NCI-H748 treated with DMSO at 0.1 percent for 48 hours (cell line): Measurements from ENCODE around the gene UMOD.
"Not testable (repeated sequence)": the region's sequence is repeated elsewhere in the genome, so short reads cannot be mapped to it uniquely, and the experiment has no call there.

Experiments
- DNase-seq: peaks from one replicate; lab custom pipeline; 2025; lab: John Stamatoyannopoulos, UW

The UMOD gene

DNA sequence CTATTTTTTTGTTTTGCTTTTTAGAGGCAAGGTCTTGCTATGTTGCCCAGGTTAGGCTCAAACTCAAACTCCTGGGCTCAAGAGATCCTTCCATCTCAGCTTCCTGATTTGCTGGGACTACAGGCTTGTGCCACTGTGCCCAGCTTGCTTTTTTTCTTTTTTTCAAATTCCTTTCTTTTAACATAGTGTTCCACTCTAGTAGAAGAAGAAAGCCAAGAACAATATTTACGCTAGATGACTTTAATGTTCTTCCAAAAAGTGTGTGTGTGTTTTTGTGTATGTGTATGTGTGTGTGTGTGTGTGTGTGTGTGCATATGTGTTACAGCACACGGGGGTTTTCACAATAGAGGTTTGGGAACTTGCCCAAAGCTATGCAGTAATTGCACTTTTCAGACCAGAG is 10.7 kb upstream of the UMOD start:
- no peak for DNase-seq

DNA sequence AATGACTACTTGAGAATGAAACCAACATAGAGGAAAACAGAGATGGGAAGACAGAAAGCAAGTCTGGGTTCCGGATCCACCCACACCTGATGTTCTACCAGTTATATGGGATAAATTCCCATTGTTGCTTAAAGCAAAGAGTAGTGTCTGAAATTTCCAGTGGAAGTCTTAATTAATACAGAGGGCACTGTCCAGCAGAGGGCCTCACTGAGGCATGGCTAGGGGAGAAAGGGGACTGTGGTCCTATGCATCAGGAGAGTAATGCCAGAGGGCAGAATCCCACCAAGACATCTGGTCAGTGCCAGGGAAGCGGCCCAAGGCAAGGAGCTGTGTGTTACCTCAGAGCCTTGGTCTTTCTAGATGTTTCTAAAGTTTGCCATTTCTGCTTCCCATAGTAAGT is 7.5 kb upstream of the UMOD start:
- DNase-seq = no peak

DNA sequence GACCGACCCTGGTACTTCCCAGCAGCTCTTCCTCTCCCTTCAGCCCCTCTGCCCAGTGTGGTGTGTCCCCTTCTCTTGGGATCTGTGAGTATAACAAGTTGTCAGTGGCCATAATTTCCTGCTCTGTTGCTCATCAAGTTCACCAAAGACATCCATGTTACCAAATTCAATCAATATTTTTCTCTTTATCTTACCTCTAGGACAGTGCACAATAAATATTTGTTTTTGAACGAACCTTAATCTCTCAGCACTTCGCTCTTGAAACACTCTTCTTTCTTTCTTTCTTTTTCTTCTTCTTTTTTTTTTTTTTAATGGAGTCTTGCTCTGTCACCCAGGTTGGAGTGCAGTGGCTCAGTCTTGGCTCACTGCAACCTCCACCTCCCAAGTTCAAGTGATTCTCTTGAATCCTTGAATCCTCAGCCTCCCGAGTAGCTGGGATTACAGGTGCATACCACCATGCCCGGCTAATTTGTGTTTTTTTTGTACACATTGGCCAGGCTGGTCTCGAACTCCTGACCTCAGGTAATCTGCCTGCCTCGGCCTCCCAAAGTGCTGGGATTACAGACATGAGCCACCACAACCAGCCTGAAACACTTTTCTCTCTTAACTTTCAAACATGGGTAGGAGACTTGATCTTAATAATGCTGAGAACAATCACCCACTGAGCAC is 2.7 kb upstream of the UMOD start:
- no peak for DNase-seq

DNA sequence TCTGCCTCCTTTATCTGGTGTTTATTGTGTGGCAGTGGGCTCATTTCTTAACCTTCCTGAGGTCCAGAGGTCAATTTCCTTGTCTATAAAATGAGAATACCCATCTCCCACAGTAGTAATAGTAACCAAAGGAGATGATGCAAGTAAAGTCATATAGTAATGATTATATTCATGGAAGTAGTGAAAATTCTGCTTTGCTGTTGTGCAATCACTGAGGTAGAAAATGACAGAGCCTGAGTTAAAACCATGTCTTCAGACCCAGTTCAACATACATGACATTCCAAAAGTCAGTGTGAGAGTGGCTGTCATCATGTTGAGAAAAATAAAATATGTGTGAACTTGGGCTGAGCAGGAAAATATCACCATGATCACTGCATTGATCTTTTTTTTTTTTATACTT is 864 bp upstream of the UMOD start:
- DNase-seq = no peak

DNA sequence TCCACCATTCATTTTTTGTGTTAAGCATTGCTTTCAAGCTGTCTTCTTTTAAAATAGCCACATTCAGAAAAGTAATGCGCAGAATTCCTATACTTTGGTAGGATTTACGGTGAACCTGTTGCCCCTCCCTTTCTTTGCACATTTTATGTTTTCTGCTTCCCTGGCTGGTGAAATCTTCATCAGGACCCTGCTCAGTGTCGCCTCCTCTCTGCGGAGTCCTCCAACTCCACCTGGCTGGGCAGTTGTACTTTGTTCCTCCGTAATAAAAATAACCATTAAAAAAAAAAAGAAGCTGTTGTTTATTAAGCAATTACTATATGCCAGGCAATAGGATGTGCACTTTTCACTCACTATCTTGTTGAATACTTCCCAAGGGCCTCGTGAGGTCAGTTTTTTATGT is 2.9 kb downstream of the UMOD start:
- no peak for DNase-seq

DNA sequence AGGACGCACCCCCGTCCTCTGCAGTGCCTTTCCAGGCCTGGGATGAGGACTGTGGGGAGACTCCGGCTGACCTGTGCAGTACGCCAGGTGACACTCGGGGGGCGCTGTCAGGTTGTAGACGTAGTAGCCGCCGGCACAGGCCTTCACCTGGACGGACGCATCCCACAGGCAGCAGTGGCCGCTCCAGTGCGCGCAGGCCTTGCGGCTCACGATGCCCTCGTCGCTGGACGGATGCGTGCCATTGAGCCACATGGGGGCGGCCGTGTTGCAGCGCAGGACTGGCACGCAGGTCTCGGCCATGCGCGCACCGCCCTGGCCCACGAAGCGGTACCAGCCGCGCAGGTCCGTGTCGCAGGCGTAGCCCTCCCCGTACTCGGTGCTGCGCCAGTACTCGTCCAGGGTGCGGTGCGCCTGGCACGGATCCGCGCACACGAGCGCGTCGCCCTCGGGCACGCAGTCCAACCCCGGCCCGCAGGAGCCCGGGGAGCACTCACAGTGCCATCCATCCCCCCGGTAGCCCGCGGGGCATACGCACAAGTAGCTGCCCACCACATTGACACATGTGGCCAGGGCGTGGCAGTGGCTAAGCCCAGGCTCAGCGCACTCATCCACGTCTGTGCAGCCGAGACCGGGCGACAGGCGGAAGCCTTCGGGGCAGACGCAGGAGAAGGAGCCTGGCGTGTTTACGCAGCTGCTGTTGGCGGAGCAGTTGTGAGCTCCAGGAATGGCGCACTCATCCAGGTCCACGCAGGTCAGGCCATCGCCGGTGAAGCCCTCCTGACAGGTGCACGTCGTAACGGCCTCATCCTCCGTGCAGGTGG is 3.9 kb downstream of the UMOD start:
- DNase-seq = peak; percentile 1

DNA sequence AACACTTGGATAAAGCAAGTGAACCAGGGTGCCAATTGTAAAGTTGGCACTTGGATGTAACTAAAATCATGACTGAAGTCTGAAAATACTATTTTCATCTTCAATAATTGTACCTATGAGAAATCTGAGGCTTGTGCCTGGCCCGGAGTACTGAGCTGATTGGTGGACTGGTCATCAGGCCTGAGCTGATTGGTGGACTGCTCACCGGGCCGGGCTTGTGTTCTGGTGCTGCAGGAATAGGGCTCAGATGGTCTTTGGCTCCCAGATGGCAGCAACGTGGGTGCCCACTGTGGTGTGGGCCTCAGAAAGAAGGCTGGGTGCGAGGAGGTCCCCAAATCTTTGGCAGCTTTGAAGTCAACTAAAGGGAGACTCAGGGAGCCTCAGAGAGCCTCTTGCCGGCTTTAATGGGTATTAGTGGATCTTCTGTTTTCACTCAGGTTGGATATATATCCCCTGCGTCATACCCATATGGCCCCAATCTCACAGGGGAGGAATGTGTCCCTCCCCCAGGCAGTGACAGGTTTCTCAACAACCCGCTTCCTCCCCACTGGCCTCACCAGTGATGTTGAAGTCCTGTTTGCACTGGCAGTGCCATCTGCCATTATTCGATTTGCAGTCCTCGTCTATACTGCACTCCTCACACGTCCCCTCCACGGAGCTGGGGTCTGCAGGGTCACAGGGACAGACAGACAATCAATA is 4.7 kb downstream of the UMOD start:
- DNase-seq = no peak

DNA sequence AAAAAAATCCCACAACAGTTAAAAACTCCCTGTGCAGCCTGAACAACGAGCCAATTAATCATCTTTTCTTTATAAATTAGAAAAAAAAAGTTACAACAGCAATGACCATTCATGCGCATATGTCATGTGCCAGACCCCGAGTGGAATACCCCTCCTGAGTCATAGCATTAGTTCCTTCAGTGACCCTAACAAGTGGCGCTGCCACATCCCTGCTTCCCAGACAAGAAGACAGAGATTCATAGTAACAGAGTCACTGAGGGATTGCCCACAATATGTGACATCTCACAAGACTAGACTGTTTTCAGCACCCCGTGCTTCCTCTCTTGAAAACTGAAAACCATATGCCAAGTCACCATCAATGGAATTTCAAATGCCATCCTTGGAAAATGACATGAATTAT is 7.9 kb downstream of the UMOD start:
- DNase-seq = no peak

DNA sequence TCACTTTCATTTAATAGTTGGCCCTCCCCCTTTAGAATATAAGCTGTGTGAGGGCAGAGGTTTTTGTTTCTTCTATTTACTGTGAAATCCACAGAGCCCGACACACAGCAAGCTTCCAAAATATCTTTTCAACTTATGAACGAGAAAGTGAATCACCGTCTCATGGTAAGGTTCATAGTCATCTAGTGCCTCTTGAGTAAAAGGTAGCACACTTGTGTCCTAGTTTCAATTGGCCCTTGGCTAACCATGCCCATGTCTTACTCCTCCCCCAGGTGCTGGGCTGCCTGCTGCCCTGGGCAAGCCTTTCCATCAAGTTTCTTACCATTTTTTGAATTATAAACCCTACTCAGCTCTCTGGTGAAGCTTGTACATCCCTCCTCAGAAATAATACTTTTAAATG is 12.8 kb downstream of the UMOD start:
- no peak for DNase-seq

DNA sequence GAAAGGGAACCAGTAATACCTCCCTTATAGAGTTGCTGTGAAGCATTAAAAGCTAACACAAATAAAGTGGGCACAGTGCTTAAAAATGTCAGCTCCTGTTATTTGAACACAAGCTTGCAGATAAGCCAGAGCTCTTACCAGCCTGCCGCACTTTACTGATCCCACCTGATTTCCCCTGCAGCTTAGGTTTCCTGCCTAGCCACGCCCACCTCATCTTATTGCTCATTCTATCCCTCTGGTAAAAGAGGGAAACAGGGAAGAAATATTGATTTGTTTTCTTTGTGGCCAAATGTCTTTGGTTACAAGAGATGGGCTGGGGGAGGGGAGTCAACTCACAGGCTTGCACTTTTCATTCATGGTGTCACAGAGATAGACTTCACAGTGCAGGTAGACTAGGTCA is 15.6 kb downstream of the UMOD start:
- no peak for DNase-seq

DNA sequence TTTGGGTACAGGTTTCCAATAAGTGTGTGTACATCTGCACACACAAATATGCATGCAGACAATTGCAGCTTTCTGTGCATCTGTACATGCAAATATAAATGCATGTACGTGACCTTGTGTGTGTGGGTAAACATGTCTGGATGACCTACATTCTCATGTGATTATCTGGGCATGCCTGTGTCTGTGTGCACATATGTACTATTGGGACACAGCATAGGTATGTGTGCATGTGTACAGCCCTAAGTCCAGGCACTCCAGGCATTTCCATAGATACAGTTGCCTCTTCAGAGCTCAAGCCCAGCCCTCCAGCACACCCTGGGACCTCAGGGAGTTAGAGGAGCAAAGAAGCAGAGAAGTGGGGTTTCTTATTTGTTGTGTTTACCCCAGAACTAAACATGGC is 18.1 kb downstream of the UMOD start:
- DNase-seq = no peak

DNA sequence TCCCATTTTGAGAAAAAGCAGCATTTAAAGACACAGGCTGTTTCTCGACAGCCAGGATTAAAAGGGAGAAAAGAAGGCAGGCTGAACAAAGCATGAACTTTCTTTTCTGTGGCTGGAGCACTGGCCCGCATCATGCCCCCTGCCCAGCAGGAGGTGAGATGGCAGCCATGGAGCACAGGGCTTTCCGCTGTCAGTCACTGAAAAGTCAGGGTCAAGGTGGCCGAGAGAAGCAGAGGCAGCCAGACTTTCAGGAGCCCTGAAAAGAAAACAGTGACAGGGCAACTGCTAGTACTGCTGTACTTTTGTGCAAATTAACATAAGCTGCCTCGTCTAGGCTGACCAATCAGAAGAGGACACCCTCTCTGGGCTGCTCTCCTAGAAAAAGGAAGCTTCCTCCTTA is 19.4 kb downstream of the UMOD start:
- DNase-seq = no peak

DNA sequence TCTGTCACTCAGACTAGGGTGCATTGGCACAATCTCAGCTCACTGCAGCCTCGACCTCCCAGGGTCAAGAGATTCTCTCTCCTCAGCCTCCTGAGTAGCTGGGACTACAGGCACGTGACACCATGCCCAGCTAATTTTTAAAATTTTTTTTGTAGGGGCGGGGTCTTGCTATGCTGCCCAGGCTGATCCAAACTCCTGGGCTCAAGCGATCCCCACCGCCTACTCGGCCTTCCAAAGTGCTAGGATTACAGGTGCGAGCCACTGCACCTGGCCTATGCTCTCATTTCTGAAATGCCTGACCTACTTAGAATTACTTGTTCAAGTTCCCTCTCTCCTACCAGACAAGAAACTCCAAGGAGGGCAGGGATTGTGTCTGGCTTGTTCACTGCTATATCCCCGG is 20.1 kb downstream of the UMOD start:
- DNase-seq = no peak

DNA sequence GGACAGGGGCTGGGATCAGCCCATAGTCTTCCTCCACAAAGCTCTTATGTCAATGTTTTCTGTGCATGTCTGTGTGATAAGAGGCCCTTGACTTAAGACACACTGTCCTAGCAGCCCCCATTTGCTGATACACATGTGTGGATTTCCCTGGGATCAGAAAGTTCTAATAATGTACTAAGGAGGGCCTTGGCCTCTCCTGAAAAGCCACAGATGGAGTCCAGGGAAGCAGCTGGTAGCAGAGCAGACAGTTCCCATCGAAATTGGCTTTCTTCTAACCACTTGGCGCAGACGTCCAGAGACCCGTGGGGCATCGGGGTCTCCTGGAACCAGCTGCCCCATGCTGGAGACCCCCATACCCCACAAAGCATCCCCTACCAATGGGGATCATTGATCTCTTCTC is 20.9 kb downstream of the UMOD start:
- no peak for DNase-seq

DNA sequence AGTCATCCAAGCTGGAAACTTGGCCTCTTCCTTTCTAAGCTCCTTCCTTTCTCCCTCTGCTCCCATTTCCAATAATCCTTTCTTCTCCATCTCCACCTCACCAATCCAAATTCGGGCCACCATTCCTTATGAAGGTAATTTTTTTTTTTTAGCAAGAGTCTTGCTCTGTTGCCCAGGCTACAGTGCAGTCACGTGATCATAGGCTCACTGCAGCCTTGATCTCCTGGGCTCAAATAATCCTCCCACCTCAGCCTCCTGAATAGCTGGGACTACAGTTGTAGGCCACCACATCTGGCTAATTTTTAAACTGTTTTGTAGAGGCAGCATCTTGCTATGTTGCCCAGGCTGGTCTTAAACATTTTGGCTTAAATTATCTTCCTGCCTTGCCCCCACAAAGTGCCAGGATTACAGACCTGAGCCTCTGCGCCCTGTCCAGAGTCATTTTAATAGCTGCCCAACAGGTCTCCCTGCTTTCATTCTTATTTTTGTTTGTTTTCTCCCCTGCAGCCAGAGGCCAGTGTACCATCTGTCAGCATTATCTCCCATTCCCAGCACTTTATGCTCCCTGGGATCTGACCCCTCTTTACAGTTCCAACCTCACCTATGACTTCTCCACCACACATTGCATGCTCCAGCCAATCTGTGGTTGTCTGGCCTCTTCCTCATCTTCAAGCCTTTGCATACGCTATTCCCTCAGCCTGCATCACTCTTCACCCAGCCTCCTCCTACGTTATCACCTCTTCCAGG is 22.9 kb downstream of the UMOD start:
- DNase-seq = no peak

DNA sequence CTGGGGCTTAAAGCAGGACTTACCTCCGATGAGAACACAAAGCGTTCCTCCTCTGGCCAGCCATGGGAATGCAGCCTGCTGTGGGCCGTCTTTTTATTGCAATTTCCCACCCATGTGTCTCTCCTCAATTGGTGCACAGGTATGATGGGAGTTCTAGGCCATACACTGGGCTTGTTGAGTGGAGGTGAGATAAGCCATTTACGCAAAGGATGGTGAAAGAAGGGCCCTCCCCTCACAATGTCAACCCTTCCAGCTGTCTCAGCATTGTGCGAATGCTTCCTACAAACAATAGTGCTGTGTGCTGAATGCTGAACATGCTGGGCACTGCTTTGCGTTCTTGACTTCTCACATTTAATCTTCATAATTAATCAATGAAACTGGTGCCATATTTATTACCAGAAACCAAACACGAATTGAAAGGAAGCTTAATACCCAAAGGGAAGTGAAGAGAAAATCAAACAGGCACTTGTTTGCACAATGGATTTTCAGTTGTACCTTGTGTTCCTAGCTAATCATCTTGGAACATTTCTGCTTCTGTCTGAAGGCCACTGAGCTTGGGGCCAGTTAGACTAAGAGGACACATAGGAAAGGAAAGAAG is 25.0 kb downstream of the UMOD start, which contains the start of gene GP2:
Gene GP2, minus strand, starts transcription at position 70 of the 598 bp plus-strand sequence. CDS start 1,082 bp downstream, outside the sequence.
- DNase-seq = peak; percentile 26

DNA sequence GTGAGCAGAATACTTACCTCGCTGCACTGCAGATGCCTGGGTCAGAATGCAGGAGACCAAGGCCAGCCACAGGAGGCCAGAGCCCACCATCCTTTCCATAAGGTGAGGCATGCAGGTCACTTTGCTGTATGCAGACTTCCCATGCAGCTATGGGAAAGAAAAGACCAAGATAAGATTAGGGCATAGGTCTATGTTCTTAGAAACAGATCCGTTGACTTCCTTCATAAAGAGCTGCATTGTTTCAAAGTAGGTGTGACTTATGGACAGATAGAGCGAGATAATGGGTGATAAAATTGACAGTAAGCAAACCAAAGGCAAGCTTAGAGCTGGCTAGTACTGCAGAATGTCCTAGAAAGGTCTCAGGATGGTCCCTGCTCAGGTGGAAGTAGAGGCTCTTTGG is 26.2 kb downstream of the UMOD start:
- DNase-seq = no peak

DNA sequence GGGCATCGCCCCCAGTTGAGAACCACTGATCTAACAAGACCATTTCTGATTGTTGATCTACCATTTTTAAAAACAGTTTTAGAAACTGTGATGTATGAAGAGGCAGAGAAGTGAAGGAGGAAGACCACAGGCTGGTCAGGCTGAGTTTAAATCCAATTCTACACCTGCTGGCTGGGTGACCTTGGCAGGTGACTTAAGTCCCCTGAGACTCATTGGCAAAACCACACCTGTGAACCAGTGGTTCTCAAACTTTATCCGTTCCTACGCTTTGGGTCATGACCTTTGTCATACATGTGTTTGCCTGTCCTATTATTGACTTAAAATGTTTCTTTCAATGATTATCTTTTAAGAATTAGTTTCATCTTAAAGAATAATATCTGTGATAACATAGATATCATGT is 27.5 kb downstream of the UMOD start:
- no peak for DNase-seq

DNA sequence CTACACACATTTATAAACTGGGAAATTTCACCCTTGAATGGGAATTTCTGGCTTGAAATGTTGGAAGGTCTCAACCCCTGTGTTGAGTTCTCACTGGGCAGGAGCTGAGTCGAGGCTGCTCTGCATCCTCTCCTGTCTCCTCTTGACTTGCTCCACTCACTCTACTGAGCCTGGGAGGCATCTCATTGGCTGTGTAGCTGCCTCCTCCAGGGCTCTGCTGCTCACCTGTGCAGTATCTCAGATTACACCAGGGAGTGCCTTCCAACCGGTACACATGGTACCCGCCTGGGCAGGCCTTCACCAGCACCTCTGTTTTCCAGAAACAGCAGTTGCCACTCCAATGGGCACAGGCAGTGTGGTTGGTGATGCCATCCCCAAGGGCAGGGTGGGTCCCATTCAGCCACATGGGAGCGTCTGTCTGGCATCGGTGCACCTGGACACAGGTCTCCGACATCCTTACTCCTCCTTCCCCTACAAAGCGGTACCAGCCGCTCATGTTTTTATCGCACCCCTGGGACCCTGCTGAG is 28.9 kb downstream of the UMOD start:
- DNase-seq = no peak

DNA sequence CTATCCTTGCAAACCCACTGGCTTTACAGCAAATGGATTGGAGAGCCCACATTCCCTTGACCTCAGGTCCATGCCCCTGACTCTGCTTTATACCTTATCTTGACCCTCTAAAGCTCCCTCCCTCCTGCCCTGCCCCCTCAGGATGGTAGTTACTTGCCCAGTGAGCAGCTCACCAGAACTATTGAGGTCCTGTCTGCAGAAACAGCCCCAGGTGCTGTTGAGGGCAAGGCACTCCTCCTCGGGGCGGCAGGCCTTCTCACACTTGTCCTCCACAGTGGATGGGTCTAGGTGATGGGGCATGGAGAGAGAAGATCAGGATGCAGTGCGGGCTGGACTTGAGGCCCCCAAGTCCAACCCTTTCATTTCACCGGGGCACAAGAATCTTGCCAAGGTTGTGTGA is 29.8 kb downstream of the UMOD start:
- DNase-seq = no peak

DNA sequence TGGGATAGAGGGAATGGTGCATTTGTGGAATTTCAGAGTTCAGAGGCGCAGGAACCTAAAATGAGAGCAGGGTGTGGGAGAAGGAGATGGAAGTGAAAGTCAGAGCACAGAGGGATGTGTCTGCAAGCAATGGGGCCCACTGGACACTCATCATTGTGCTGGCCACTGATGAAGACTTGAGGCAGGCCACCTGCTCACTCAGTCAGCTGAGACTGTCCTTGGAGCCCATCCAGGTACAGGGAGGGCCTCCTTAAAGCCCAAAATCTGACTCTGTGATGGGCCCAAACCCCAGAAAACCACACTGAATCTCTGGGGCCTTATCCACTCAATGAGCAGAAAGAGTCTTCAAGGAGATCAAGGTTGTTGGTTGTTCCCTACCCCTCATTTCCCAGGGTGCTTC is 30.8 kb downstream of the UMOD start:
- DNase-seq = no peak

DNA sequence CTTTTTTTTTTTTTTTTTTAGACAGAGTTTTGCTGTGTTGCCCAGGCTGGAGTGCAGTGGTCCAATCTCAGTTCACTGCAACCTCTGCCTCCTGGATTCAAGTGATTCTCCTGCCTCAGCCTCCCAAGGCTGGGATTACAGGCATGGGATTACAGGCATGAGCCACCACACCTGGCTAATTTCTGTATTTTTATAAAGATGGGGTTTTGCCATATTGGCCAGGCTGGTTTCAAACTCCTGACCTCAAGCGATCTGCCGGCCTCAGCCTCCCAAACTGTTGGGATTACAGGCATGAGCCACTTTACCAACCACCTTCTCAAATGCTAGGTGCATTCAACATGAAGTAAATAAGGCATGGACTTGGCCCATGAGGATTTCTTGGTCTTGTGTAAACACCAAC is 31.5 kb downstream of the UMOD start:
- DNase-seq = not testable (repeated sequence)
